ENCODE results near the gene RAVER1.

The RAVER1 gene

DNA sequence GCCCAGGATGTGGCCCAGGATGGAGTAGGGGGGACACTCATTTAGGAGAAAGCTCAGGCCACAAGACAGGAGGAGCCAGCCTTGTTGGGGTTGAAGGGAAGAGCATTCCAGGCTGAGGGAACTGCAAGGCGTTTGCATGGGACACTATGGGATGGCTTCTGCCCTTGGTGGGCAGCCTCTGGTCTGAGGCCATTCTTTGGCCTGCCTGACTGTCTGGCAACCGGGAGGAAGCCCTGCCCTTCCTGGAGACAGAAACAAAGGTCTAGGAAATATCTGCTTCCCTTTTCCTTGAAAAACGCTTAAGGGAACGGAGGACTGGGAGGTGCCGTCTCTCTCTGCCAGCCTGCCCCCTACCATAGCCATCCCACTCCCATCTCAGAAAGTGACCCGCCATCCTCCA, 65.3 kb downstream of the RAVER1 start:
- no peak overlapping the region for H3K4me3 ChIP-seq (replicated peaks in 1 of 2; ENCODE audit: low read depth in 2 of 2, low read length in 2 of 2)
- no peak for DNase-seq (ENCODE audit: low read depth in 2 of 2)
- TF ChIP-seq, protein P1, sequence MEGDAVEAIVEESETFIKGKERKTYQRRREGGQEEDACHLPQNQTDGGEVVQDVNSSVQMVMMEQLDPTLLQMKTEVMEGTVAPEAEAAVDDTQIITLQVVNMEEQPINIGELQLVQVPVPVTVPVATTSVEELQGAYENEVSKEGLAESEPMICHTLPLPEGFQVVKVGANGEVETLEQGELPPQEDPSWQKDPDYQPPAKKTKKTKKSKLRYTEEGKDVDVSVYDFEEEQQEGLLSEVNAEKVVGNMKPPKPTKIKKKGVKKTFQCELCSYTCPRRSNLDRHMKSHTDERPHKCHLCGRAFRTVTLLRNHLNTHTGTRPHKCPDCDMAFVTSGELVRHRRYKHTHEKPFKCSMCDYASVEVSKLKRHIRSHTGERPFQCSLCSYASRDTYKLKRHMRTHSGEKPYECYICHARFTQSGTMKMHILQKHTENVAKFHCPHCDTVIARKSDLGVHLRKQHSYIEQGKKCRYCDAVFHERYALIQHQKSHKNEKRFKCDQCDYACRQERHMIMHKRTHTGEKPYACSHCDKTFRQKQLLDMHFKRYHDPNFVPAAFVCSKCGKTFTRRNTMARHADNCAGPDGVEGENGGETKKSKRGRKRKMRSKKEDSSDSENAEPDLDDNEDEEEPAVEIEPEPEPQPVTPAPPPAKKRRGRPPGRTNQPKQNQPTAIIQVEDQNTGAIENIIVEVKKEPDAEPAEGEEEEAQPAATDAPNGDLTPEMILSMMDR (IDR thresholded peaks at IDR 0.05; ENCODE audit: low read depth, low read length): no peak

DNA sequence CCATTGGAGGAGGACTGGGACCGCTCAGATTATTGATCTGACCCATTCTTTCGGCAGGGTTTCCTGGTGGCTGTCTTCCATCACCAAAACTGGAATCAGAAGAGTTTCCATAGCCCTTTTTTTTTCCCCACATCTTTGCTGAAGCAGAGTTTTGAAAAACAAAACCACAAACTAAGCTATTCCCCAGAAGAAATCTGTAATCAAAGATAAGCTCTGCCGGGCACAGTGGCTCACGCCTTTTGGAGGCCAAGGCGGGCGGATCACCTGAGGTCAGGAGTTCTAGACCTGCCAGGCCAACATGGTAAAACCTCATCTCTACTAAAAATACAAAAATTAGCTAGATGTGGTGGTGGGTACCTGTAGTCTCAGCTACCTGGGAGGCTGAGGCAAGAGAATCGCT, 66.6 kb downstream of the RAVER1 start:
- TF ChIP-seq, protein P1 (IDR thresholded peaks at IDR 0.05; ENCODE audit: low read depth, low read length): no peak
- no peak overlapping the region for H3K4me3 ChIP-seq (replicated peaks in 1 of 2; ENCODE audit: low read depth in 2 of 2, low read length in 2 of 2)
- no peak for DNase-seq (ENCODE audit: low read depth in 2 of 2)

Measured in cardiac fibroblast (primary cell).